Endothelial cell of umbilical vein (primary cell): ENCODE measurements around the gene KRT23. TPM values are rescaled to one million over a fixed set of nuclear protein-coding genes. Genes with fewer than 3 reads are reported as not detected.

Experiments
- BruUV-seq: library from RNA; stranded (reverse); fragments of 400-500 nt; replicated peaks from 2 replicates; lab custom pipeline; 2021; lab: Mats Ljungman, UMichigan
- CTCF ChIA-PET: fragments of 300-600, 350-600 bp; sonication (Branson Sonifier 250); formaldehyde crosslinking; loops from one replicate; lab custom pipeline; 2021; ENCODE audit warnings: antibody characterized with exemption, inconsistent platforms; lab: Charles Lee
- POLR2A ChIA-PET: fragments of 300-600, 350-600 bp; sonication (Branson Sonifier 250); formaldehyde crosslinking; loops from one replicate; lab custom pipeline; 2021; ENCODE audit warnings: antibody characterized with exemption, inconsistent platforms; lab: Charles Lee
- DNase-seq: peaks from one replicate; pipeline ENCODE4 v3.0.0-alpha.2; 2011; ENCODE audit warnings: low read depth, low spot score
- FAIRE-seq: peaks from 2 replicates; lab custom pipeline; 2011; peaks lifted over from hg19 to GRCh38; lab: Jason Lieb, UNC
- H2AFZ ChIP-seq: 2 replicates; pipeline ENCODE4 v1.6.0; 2012; ENCODE audit warnings: low read depth, low read length, control low read depth, inconsistent platforms
- H3K27ac ChIP-seq: 2 replicates; pipeline ENCODE4 v1.5.1; 2011; ENCODE audit warnings: low read depth, mild to moderate bottlenecking, control low read depth, low read length, moderate library complexity; ENCODE audit not compliant: insufficient read depth
- H3K27me3 ChIP-seq, 2 experiments: 2 replicates each; pipeline versions ENCODE4 v1.6.0 to v1.6.1; 2011; ENCODE audit warnings: low read length in 2 of 2, mixed read lengths in 1 of 2; ENCODE audit not compliant: control insufficient read depth in 2 of 2, insufficient read depth in 2 of 2
- H3K36me3 ChIP-seq, 2 experiments: 2 replicates in 1 of 2; 3 replicates in 1 of 2; pipeline ENCODE4 v1.5.1; 2011; ENCODE audit warnings: low read length in 2 of 2, mild to moderate bottlenecking in 1 of 2, moderate library complexity in 1 of 2; ENCODE audit not compliant: control insufficient read depth in 2 of 2, insufficient read depth in 2 of 2; ENCODE audit errors: extremely low read depth in 1 of 2
- H3K4me1 ChIP-seq: 3 replicates; pipeline ENCODE4 v1.5.1; 2011; ENCODE audit warnings: mild to moderate bottlenecking, low read length; ENCODE audit not compliant: control insufficient read depth, insufficient read depth; ENCODE audit errors: extremely low read depth
- H3K4me2 ChIP-seq: 2 replicates; pipeline ENCODE4 v1.6.1; 2011; ENCODE audit warnings: low read length, control low read depth, mixed read lengths; ENCODE audit not compliant: insufficient read depth
- H3K4me3 ChIP-seq, 3 experiments: fragments of 200-600 bp in 1 of 3; sonication (generic), shearing (Covaris generic) in 1 of 3; replicated peaks in 1 of 3; 2 replicates each; pipeline ENCODE4 v1.5.1; 2011 to 2016; ENCODE audit warnings: control low read depth in 3 of 3, low read length in 3 of 3, mild to moderate bottlenecking in 2 of 3, inconsistent platforms in 1 of 3, low read depth in 1 of 3, moderate library complexity in 1 of 3; ENCODE audit not compliant: insufficient read depth in 1 of 3
- H3K79me2 ChIP-seq: 2 replicates; pipeline ENCODE4 v1.6.0; 2012; ENCODE audit warnings: low read length, inconsistent platforms; ENCODE audit not compliant: control insufficient read depth, insufficient read depth
- H3K9ac ChIP-seq: replicated peaks from 2 replicates; pipeline ENCODE3; 2011; ENCODE audit warnings: low read length, control low read depth; ENCODE audit not compliant: insufficient read depth; ENCODE audit errors: extremely low read depth
- H3K9me1 ChIP-seq: replicated peaks from 3 replicates; pipeline ENCODE4 v1.6.0; 2011; ENCODE audit warnings: mild to moderate bottlenecking, low read length; ENCODE audit not compliant: control insufficient read depth, insufficient read depth; ENCODE audit errors: extremely low read depth
- H3K9me3 ChIP-seq: replicated peaks from 2 replicates; pipeline ENCODE4 v1.5.1; 2012; ENCODE audit warnings: low read length, inconsistent platforms; ENCODE audit not compliant: control insufficient read depth, insufficient read depth
- H4K20me1 ChIP-seq: replicated peaks from 2 replicates; pipeline ENCODE3; 2011; ENCODE audit warnings: mild to moderate bottlenecking, low read length; ENCODE audit not compliant: control insufficient read depth, insufficient read depth; ENCODE audit errors: extremely low read depth
- EZH2 ChIP-seq: IDR thresholded peaks from 2 replicates; pipeline ENCODE4 v1.6.1; 2012; ENCODE audit warnings: borderline replicate concordance, low read depth, mild to moderate bottlenecking, moderate library complexity, low read length, inconsistent platforms; ENCODE audit not compliant: severe bottlenecking
- FOS ChIP-seq: IDR thresholded peaks from 2 replicates; pipeline ENCODE4 v1.6.1; 2011; ENCODE audit warnings: mild to moderate bottlenecking, low read length, moderate library complexity, borderline replicate concordance; ENCODE audit not compliant: insufficient read depth
- GATA2 ChIP-seq: IDR thresholded peaks from 2 replicates; pipeline ENCODE4 v1.7.0; 2011; ENCODE audit warnings: low read depth, mild to moderate bottlenecking, moderate library complexity, mixed read lengths, low read length; ENCODE audit not compliant: insufficient read length, insufficient read depth
- JUN ChIP-seq: IDR thresholded peaks from 2 replicates; pipeline ENCODE4 v1.6.1; 2011; ENCODE audit warnings: borderline replicate concordance, low read depth; ENCODE audit not compliant: insufficient read length, insufficient read depth
- MYC ChIP-seq: IDR thresholded peaks from one replicate; pipeline ENCODE4 v1.6.1; 2011; ENCODE audit warnings: mild to moderate bottlenecking, low read depth, low read length
- POLR2A ChIP-seq: IDR thresholded peaks from 2 replicates; pipeline ENCODE4 v1.6.1; 2012; ENCODE audit warnings: low read depth, mild to moderate bottlenecking, control low read depth, low read length
- POLR2AphosphoS5 ChIP-seq: IDR thresholded peaks from 2 replicates; pipeline ENCODE4 v1.6.1; 2012; ENCODE audit warnings: low read depth, mild to moderate bottlenecking, control low read depth, low read length, moderate library complexity; ENCODE audit not compliant: insufficient read depth
- dilution Hi-C: fragments of 300-500 bp; cut with MboI; formaldehyde crosslinking; loops from one replicate; pipeline ENCODE4 v1.15.0; 2019; ENCODE audit warnings: low sequenced_read_pairs; ENCODE audit not compliant: extremely low pct_ligation_motif_present
- intact Hi-C: fragments of 100-400 bp; cut with micrococcal nuclease; formaldehyde crosslinking; loops from one replicate; pipeline ENCODE4 v1.10.0; 2022
- polyA plus RNA-seq, 4 experiments: library from polyadenylated mRNA; depleted of rRNA in 3 of 4; stranded (reverse) in 3 of 4; unstranded in 1 of 4; fragments of >200 nt; gene quantifications; 2 replicates each; pipeline versions ENCODE4 v1.2.1 to v1.2.3, GENCODE V29; 2011 to 2012; ENCODE audit warnings: missing spikeins in 1 of 4
- total RNA-seq: library from RNA; stranded (reverse); gene quantifications from 2 replicates; pipeline ENCODE4 v1.2.3, GENCODE V29; 2021
- TF ChIP-seq, protein P1 (sequence below): IDR thresholded peaks from 2 replicates; pipeline ENCODE4 v1.6.1; 2011; ENCODE audit not compliant: insufficient read depth, insufficient read length
- TF ChIP-seq, protein P2 (sequence below), 2 donors: IDR thresholded peaks; 1 replicate in 1 of 2; 2 replicates in 1 of 2; pipeline ENCODE4 v1.5.1; 2011; ENCODE audit warnings: low read length in 2 of 2, mild to moderate bottlenecking in 2 of 2, moderate library complexity in 2 of 2, control low read depth in 1 of 2, inconsistent platforms in 1 of 2, low read depth in 1 of 2; ENCODE audit not compliant: insufficient read depth in 1 of 2; ENCODE audit errors: extremely low read depth in 1 of 2

KRT23 gene
- total and polyA plus RNA-seq, 2 donors (not counting 3 experiments of a cell fraction or from before 2014, with no cell fraction given) = not detected

DNA sequence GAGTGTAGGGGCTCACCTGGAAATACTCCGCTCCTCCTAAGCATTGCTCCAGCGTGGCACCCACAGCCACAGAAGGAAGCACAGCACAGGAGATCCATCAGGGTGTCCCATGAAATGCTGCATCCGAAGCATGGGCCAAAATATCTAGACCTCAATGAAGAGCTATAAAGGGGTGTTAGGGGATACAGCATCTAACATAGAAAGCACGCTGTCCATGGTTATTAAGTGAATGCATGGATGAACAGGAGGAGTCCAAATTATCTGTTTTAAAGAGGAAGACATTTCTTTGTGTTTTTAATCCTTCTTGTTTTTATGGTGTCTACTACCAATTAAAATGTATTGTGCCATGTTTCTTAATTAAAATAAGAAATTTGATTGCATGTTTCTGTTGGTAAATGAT is 30.8 kb downstream of the KRT23 start:
- Histone ChIP-seq H3K4me1 (peaks cover 6% of the 10 kb centered on the region), H3K27ac (no peak overlapping the region), H3K4me2 (no peak overlapping the region), H3K9ac (no peak overlapping the region), H4K20me1 (no peaks in the 10 kb centered on the region), H3K27me3 (peaks cover 0 to 4% of the 10 kb centered on the region in 2 experiments), H3K9me3 (no peaks in the 10 kb centered on the region), H3K4me3 (no peak overlapping the region), H3K9me1 (no peaks in the 10 kb centered on the region), H3K79me2 (no peaks in the 10 kb centered on the region), H3K36me3 (no peaks in the 10 kb centered on the region), H2AFZ (no peak overlapping the region)
- no peak for TF ChIP-seq JUN
- TF ChIP-seq GATA2 = no peak
- TF ChIP-seq FOS = no peak
- TF ChIP-seq, protein P1, sequence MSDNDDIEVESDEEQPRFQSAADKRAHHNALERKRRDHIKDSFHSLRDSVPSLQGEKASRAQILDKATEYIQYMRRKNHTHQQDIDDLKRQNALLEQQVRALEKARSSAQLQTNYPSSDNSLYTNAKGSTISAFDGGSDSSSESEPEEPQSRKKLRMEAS = no peak
- no peak for TF ChIP-seq POLR2AphosphoS5
- TF ChIP-seq, protein P2, sequence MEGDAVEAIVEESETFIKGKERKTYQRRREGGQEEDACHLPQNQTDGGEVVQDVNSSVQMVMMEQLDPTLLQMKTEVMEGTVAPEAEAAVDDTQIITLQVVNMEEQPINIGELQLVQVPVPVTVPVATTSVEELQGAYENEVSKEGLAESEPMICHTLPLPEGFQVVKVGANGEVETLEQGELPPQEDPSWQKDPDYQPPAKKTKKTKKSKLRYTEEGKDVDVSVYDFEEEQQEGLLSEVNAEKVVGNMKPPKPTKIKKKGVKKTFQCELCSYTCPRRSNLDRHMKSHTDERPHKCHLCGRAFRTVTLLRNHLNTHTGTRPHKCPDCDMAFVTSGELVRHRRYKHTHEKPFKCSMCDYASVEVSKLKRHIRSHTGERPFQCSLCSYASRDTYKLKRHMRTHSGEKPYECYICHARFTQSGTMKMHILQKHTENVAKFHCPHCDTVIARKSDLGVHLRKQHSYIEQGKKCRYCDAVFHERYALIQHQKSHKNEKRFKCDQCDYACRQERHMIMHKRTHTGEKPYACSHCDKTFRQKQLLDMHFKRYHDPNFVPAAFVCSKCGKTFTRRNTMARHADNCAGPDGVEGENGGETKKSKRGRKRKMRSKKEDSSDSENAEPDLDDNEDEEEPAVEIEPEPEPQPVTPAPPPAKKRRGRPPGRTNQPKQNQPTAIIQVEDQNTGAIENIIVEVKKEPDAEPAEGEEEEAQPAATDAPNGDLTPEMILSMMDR (IDR thresholded peaks at IDR 0.05; ENCODE audit: extremely low read depth in 1 of 2, insufficient read depth in 1 of 2, low read depth in 1 of 2, low read length in 2 of 2) = no peak
- no peak for TF ChIP-seq POLR2A
- no peak for TF ChIP-seq EZH2
- TF ChIP-seq MYC = no peak
- no TSS peak for BruUV-seq
- DNase-seq (no peak), FAIRE-seq (no peak)
- dilution Hi-C loops = no loop called here
- CTCF ChIA-PET = interaction anchor here (0.7 to 2.7 kb wide), 6 partner anchors 241 to 757 kb away, joined by 3 to 22 read pairs (median 5); no protein-coding TSS in a partner anchor
- intact Hi-C loops = no loop called here
- POLR2A ChIA-PET = no interaction called here
